Brain microvascular endothelial cell (primary cell): ENCODE data around the gene RPS21.

Experiments
- DNase-seq: peaks from one replicate; pipeline ENCODE4 v3.0.0-alpha.2; 2020
- H3K27ac ChIP-seq: fragments of 250-450 bp; sonication (Bioruptor Pico); 2 replicates; pipeline ENCODE4 v1.5.1; 2020; ENCODE audit warnings: mild to moderate bottlenecking, moderate library complexity
- H3K27me3 ChIP-seq: fragments of 250-450 bp; sonication (Bioruptor Pico); replicated peaks from 2 replicates; pipeline ENCODE4 v1.5.1; 2020; ENCODE audit warnings: mild to moderate bottlenecking
- H3K36me3 ChIP-seq: fragments of 250-450 bp; sonication (Bioruptor Pico); replicated peaks from 2 replicates; pipeline ENCODE4 v1.5.1; 2020; ENCODE audit warnings: mild to moderate bottlenecking
- H3K4me3 ChIP-seq: 2 replicates; pipeline ENCODE4 v1.5.1; 2011; ENCODE audit warnings: low read depth, mild to moderate bottlenecking, control low read depth, low read length, moderate library complexity
- CTCF ChIP-seq: IDR thresholded peaks from 2 replicates; pipeline ENCODE4 v1.5.1; 2011; ENCODE audit warnings: low read depth, mild to moderate bottlenecking, moderate library complexity, low read length, control low read depth, inconsistent platforms; ENCODE audit errors: missing control alignments
- in situ Hi-C: cut with HindIII; loops from 2 replicates; pipeline ENCODE4 v1.10.0; 2017; ENCODE audit warnings: low sequenced_read_pairs, low pct_ligation_motif_present

RPS21 gene

GRCh38 chr20:62374331-62375152 is 12.4 kb upstream of the RPS21 start:
- no peak for DNase-seq
- Histone ChIP-seq H3K27ac (no peak overlapping the region), H3K27me3 (no peaks in the 10 kb centered on the region), H3K4me3 (no peak overlapping the region), H3K36me3 (no peaks in the 10 kb centered on the region)
- in situ Hi-C loops: loop anchor here (25.0 kb wide), 1 partner anchor 87 kb away; no protein-coding TSS in a partner anchor
- no peak for TF ChIP-seq CTCF

- DNase-seq: no peak
- H3K27me3 ChIP-seq: no peaks in the 10 kb centered on the region
- H3K36me3 ChIP-seq: no peaks in the 10 kb centered on the region
- no peak overlapping the region for H3K27ac ChIP-seq
- in situ Hi-C loops: loop anchor here (25.0 kb wide), 1 partner anchor 89 kb away; no protein-coding TSS in a partner anchor
- H3K4me3 ChIP-seq: no peak overlapping the region
- peak; percentile 71 for TF ChIP-seq CTCF
These were observed 10.5 kb upstream of the RPS21 start for GRCh38 chr20:62376112-62377063.

- no peak overlapping the region for H3K4me3 ChIP-seq
- no peak overlapping the region for H3K27ac ChIP-seq
- H3K27me3 ChIP-seq: no peaks in the 10 kb centered on the region
- DNase-seq: no peak
- peaks cover 5% of the 10 kb centered on the region for H3K36me3 ChIP-seq
- TF ChIP-seq CTCF: no peak
- in situ Hi-C loops: loop anchor here (25.0 kb wide), 1 partner anchor 90 kb away; no protein-coding TSS in a partner anchor
These were observed 9.8 kb upstream of the RPS21 start for GRCh38 chr20:62377064-62377461.

- no peak overlapping the region for H3K4me3 ChIP-seq
- TF ChIP-seq CTCF: no peak
- no peak overlapping the region for H3K27ac ChIP-seq
- no peak for DNase-seq
- in situ Hi-C loops: loop anchor here (25.0 kb wide), 1 partner anchor 90 kb away; no protein-coding TSS in a partner anchor
- H3K36me3 ChIP-seq: peaks cover 5% of the 10 kb centered on the region
- H3K27me3 ChIP-seq: no peaks in the 10 kb centered on the region
These were observed 9.2 kb upstream of the RPS21 start for GRCh38 chr20:62377615-62378178.

GRCh38 chr20:62378215-62378614 is 8.7 kb upstream of the RPS21 start:
- no peak for DNase-seq
- in situ Hi-C loops: loop anchor here (25.0 kb wide), 1 partner anchor 91 kb away; no protein-coding TSS in a partner anchor
- Histone ChIP-seq H3K27ac (no peak overlapping the region), H3K36me3 (peaks cover 5% of the 10 kb centered on the region), H3K27me3 (no peaks in the 10 kb centered on the region), H3K4me3 (no peak overlapping the region)
- no peak for TF ChIP-seq CTCF
